Measurements from ENCODE around the gene HS3ST4. TPM values are rescaled to one million over a fixed set of nuclear protein-coding genes. Genes with fewer than 3 reads are reported as not detected.

HS3ST4 gene
- polyA plus RNA-seq, 4 donors: 0.30 to 0.64 (median 0.44) TPM

DNA sequence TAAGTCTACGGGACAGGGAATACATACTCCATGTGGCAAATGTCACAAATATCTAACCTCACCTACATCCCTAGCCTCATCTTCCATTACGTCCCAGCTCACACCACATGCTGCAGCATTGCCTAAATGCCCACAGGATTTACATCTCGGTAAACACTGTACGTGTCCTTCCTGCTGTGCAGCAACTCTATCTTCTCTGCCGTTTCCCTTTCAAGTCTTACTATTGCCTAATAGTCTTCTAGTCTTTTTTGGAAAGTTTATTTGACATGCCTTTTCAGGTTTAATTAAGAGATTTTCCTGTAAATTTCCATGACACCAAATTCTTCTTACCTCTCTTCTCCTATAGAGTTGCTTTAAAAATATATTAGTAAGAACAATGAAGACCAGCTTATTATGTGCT is 120.5 kb downstream of the HS3ST4 start:
- DNase-seq (ENCODE audit: low read depth in 4 of 4, low spot score in 2 of 4): no peak

DNA sequence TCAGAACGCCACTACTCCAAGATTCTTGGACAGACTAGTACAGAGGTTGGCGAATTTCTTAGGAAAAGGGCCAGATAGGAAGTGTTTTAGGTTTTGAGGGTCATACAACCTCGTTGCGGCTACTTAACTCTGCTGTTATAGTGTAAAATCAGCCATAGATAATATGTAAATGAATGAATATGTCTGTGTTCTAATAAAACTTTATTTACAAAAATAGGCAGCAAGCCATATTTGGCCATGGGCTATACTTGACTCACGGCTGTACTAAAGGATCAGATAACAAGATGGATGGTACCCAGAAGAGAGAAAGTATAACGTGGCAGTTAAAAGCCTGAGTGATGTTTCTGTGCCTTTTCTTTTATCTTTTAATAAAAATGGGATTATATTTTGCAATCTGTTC is 125.5 kb downstream of the HS3ST4 start:
- no peak for DNase-seq (ENCODE audit: low read depth in 4 of 4, low spot score in 2 of 4)

DNA sequence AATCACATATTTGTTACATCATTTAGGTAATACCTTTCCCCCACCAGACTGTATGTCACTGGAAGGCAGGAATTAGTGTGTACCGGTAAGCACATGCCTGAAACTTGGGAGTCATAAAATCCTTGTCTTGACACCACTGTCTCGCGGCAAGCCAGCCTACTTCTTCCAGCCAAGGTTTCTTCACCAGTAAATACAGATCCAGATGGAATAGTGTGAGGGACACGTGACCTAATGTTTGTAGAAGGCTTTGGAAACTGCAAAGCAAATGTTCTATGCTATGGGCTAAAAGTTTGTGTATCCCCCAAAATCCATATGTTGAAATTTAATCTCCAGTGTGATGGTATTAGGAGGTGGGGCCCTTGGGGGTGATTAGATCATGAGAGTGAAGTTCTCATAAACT is 126.1 kb downstream of the HS3ST4 start:
- no peak for DNase-seq (ENCODE audit: low read depth in 4 of 4, low spot score in 2 of 4)

GRCh38 chr16:25823891-25824290 is 132.1 kb downstream of the HS3ST4 start:
- DNase-seq (ENCODE audit: low read depth in 4 of 4, low spot score in 2 of 4): no peak

DNA sequence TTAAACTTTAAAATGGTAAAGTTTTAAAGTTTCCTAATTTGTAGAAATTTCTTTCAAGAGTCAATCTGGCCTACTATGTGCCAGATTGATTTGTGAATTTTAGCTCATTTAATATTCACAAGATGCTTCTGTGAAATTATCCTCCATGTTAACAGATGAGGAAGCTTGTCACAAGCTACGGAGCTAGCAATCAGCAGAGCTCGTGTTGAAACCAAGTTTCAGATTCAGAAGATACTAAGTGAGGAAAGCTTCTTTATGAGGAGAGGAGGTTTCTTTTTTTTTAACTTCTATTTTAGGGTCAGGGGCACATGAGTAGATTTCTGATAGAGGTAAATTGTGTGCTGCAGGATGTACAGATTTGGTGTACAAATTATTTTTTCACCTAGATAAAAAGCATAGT is 135.9 kb downstream of the HS3ST4 start:
- no peak for DNase-seq (ENCODE audit: low read depth in 4 of 4, low spot score in 2 of 4)

- no peak for DNase-seq (ENCODE audit: low read depth in 4 of 4, low spot score in 2 of 4)
Measured at GRCh38 chr16:25828510-25828909, 136.8 kb downstream of the HS3ST4 start.

GRCh38 chr16:25832291-25832690 is 140.5 kb downstream of the HS3ST4 start:
- no peak for DNase-seq (ENCODE audit: low read depth in 4 of 4, low spot score in 2 of 4)

DNA sequence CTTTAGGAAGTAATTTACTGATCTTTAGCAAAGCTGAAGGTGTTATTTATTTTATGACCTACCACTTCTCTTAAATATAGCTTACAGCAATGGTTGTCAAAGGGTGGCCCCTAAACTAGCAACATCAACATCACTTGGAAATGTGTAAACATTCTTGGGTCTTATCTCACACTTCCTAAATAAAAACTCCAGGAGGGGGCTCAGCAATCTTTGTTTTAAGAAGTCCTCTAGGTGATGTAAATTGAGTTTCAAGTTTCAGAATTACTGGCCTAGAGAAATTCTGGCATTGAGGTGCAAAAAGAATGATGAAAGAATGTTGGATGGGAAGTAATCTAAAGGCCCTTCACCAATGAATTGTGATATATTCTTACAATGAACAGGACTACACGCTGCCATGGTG is 142.3 kb downstream of the HS3ST4 start:
- no peak for DNase-seq (ENCODE audit: low read depth in 4 of 4, low spot score in 2 of 4)

- DNase-seq (ENCODE audit: low read depth in 4 of 4, low spot score in 2 of 4): no peak
Measured at GRCh38 chr16:25835126-25835525, 143.4 kb downstream of the HS3ST4 start.

DNA sequence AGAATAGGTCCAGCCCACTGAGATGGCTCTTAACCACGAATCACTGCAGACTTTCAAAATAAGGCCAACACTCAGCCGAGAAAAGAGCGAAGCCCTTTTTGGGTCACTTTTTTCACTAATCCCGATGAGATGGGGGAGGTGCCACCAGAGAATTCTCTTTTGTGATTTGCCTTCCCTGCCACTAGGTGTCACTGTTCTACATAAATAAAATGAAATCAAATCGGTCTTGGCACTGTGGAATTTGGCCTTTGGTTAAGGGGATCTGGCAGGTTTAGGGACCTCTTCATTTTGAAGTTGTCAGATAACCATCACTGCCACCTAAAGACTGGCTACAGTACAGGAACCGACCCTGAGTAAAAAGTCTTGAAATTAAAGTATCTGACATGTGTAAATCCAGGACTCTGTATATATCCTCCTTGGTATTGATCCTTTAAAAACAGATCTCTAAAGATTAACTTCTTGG is 147.0 kb downstream of the HS3ST4 start:
- DNase-seq (ENCODE audit: low read depth in 4 of 4, low spot score in 2 of 4): peak; percentile 25 to 48 (median 34)

GRCh38 chr16:25841761-25842160 is 150.0 kb downstream of the HS3ST4 start:
- DNase-seq (ENCODE audit: low read depth in 4 of 4, low spot score in 2 of 4): no peak

DNA sequence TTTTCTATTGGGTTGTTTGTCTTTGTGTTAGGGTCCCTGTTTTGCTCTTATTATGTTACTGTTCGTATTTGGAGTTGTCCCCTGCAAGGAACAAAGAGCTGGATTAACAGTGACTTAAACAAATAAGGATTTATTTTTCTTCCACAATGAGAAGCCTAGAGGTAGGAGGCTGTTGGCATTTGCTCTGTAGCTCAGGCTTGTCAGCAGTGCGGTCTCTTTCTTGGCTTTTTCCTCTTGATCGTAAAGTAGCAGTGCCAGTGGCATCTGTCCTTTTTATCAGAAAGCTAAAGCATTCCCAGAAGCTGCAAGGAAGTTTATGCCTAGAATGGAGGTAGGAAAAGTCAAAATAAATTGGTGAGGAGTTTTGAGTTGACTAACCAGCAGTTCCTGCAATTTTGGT is 154.1 kb downstream of the HS3ST4 start:
- DNase-seq (ENCODE audit: low read depth in 4 of 4, low spot score in 2 of 4): no peak

DNA sequence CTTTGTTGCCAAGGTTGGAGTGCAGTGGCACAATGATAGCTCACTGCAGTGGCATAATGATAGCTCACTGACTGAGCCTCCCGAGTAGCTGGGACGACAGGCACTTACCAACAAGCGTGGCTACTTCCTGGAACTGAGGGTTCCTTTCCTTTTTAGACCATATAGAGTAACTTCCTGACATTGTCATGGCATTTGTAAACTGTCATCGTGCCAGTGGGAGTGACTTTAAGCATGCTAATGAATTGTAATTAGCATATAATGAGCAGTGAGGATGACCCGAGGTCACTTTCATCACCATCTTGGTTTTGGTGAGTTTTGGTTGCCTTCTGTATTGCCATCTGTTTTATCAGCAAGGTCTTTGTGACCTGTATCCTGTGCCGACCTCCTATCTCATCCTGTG is 162.4 kb downstream of the HS3ST4 start:
- no peak for DNase-seq (ENCODE audit: low read depth in 4 of 4, low spot score in 2 of 4)

DNA sequence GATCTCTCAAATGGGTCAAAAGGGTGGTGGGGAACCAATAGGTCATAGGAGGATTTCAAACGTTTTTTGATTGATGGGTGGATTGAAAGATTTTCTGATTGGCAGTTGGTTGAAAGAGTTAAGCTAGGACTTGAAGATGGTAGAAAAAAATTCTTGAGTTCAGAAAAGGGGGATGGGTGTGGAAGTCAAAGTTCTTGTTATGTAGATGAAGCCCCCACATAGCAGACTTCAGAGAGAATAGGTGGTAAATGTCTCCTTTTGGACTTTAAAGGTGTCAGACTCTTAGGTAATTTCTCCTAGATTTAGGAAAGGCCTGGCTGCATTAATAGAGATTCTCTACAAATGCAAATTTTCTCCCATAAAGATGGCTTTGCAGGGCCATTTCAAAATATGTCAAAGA is 163.3 kb downstream of the HS3ST4 start:
- DNase-seq (ENCODE audit: low read depth in 4 of 4, low spot score in 2 of 4): no peak

- DNase-seq (ENCODE audit: low read depth in 4 of 4, low spot score in 2 of 4): no peak
Measured at GRCh38 chr16:25855818-25856217, 164.1 kb downstream of the HS3ST4 start.

- no peak for DNase-seq (ENCODE audit: low read depth in 4 of 4, low spot score in 2 of 4)
Measured at GRCh38 chr16:25859645-25860044, 167.9 kb downstream of the HS3ST4 start.

DNA sequence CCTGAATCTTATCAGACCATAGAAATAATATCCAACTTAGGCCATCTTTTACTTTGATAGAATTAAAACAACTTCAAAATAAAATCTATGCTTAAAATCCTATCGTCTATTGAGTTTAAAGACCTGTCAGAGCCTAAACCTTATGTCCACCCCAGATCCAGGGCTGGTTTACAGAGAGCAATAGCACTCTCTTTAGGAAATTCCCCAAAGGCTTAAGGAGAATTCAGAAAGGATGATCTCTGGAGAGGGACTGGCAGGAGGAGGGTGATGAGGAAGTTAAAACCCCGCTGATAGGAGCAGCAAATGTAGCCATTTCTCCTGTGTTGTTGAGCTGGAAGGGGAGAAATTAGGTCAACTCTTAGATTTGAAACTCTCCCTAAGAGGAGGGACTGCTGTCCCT is 175.3 kb downstream of the HS3ST4 start:
- DNase-seq (ENCODE audit: low read depth in 4 of 4, low spot score in 2 of 4): no peak

DNA sequence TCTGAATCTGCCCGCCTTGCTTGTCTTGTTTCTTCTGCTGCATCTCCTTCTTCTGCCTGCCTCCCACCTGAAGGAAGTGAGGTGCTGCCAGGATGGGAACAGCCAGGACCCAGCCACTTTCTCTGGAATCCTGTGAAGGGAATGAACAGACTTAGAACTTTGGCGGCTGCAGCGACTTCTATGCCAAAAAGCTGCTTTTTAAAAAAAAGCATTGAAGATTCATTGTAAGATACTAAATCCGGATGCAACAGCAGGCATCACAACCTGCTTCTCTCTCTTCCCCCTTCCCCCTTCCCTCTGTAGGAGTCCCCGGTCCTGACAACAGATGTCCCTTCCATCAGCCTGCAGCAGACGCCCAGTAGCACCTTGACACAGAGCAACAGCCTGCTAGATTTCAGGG is 176.3 kb downstream of the HS3ST4 start:
- DNase-seq (ENCODE audit: low read depth in 4 of 4, low spot score in 2 of 4): no peak

GRCh38 chr16:25868706-25869370 is 177.1 kb downstream of the HS3ST4 start:
- peak in 1 of 4 donors; percentile 9 for DNase-seq (ENCODE audit: low read depth in 4 of 4, low spot score in 2 of 4)

GRCh38 chr16:25872369-25873070 is 180.8 kb downstream of the HS3ST4 start:
- no peak for DNase-seq (ENCODE audit: low read depth in 4 of 4, low spot score in 2 of 4)

- no peak for DNase-seq (ENCODE audit: low read depth in 4 of 4, low spot score in 2 of 4)
Measured at GRCh38 chr16:25874196-25874595, 182.4 kb downstream of the HS3ST4 start.

DNA sequence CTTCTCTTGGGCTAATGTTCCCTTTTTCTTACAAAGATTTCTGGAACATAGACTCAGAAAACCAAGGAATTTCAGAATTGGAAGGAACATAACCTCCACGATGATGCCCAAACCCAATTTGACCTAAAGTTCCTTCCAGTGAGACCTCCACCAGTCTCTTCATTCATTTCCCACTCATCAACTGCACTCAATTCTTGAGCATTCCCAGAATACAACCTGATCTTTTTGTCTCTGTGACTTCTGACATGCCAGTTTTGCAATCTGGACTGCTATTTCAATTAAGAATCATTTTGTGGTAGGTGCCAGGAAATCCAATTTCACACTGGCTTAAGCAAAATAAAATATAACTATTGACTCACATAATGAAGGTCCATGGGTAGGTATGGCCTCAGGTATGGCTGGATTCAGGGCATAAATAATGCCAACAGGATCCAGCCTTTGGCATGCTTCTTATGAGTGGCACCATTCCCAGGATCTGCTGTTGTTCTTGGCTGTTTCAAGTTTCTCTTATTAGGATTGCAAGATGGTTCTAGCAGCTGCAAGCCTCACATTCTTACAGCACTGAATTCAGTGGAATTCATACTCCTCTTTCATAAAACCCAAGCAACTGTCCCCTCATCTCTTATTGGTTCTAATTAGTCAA is 184.3 kb downstream of the HS3ST4 start:
- no peak for DNase-seq (ENCODE audit: low read depth in 4 of 4, low spot score in 2 of 4)

All from left renal cortex interstitium (tissue), 4 donors.